EH (cell line): ENCODE results near the gene DHRSX.
"Not testable (repeated sequence)": the region's sequence is repeated elsewhere in the genome, so short reads cannot be mapped to it uniquely, and the experiment has no call there.

Experiments used
- DNase-seq: peaks from one replicate; pipeline ENCODE4 v3.0.0-alpha.2; 2015; ENCODE audit warnings: low read depth

DHRSX gene

GRCh38 chrX:2500803-2501558 lies at the start of gene DHRSX, which contains the start of gene ZBED1:
Gene DHRSX (minus strand): TSS chrX:2500976. CDS start chrX:2500925, 51 bp downstream.
Gene ZBED1 (minus strand): TSS chrX:2500976. CDS start chrX:2490719, 10,257 bp downstream.
- DNase-seq: peak; percentile 48

- no peak for DNase-seq
Measured at GRCh38 chrX:2549876-2550275, 49.1 kb upstream of the DHRSX start.

- no peak for DNase-seq
Measured at GRCh38 chrX:2548711-2549423, 48.1 kb upstream of the DHRSX start.

GRCh38 chrX:2547736-2548135 lies 47.0 kb upstream of the DHRSX start:
- no peak for DNase-seq

- DNase-seq: no peak
Measured at GRCh38 chrX:2546496-2546895, 45.7 kb upstream of the DHRSX start.

- no peak for DNase-seq
Measured at GRCh38 chrX:2545144-2545543, 44.4 kb upstream of the DHRSX start.

- DNase-seq: no peak
Measured at GRCh38 chrX:2542826-2543521, 42.2 kb upstream of the DHRSX start.

GRCh38 chrX:2541603-2542002 lies 40.8 kb upstream of the DHRSX start:
- DNase-seq: no peak

- no peak for DNase-seq
Measured at GRCh38 chrX:2540426-2540947, 39.7 kb upstream of the DHRSX start.

GRCh38 chrX:2539586-2539985 lies 38.8 kb upstream of the DHRSX start:
- no peak for DNase-seq

- no peak for DNase-seq
Measured at GRCh38 chrX:2538031-2538757, 37.4 kb upstream of the DHRSX start.

- DNase-seq: no peak
Measured at GRCh38 chrX:2536974-2537373, 36.2 kb upstream of the DHRSX start.

- no peak for DNase-seq
Measured at GRCh38 chrX:2536141-2536540, 35.4 kb upstream of the DHRSX start.

- not testable (repeated sequence) for DNase-seq
Measured at GRCh38 chrX:2534261-2535021, 33.7 kb upstream of the DHRSX start.

GRCh38 chrX:2533424-2533823 lies 32.6 kb upstream of the DHRSX start:
- DNase-seq: no peak

GRCh38 chrX:2526390-2526789 lies 25.6 kb upstream of the DHRSX start:
- DNase-seq: no peak

- DNase-seq: no peak
Measured at GRCh38 chrX:2523911-2524310, 23.1 kb upstream of the DHRSX start.

- DNase-seq: no peak
Measured at GRCh38 chrX:2521927-2522386, 21.2 kb upstream of the DHRSX start.

- no peak for DNase-seq
Measured at GRCh38 chrX:2521092-2521926, 20.5 kb upstream of the DHRSX start.

- DNase-seq: no peak
Measured at GRCh38 chrX:2520539-2520938, 19.8 kb upstream of the DHRSX start.
